ENCODE data around the gene RILP. TPM values are rescaled to one million over a fixed set of nuclear protein-coding genes. Genes with fewer than 3 reads are reported as not detected.

Gene RILP
- total RNA-seq, 1 experiment from 2014 or later: 11.6 TPM

DNA sequence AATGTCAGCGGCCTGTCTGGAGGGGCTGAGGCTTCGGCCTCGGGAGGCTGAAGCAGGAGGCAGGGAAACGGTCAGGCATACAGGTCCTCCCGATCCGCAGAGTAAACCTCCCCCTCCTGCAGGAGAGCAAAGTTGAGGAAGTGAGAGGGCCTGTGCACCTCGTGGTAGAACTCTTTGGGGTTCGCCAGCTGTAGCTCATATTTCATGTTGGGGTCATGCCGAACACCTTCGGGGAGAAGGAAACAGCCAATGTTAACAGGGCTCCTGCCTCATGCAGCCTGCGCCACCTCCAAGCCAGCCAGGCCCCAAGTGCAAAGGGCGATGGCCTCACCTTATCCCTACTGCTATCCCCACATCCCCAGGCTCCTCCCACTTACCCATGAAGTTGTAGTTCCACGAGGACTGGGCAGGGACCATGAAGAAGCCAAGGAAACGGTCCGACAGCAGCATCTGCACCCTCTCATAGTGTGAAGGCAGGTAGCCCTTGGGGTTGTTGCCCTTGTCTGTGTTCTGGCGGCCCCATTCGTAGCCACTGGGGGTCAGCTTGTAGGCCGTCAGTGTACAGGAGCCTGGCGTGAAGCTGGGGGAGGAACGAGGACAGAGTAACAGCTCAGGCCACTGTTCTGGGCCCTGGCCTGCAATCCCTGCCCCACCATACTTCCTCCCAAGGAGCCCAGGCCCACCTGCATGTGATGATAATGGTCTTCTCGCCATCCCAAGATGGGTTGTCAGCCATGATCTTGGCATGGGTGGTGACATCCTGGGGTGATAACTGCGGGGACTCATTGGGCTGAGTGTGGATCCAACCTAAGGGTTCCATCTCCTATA is 1.3 kb upstream of the RILP start:
- H3K4me1 ChIP-seq (ENCODE audit: control insufficient read depth in 1 of 2, insufficient read depth in 2 of 2, low read length in 2 of 2): peaks cover 16 to 40% of the 10 kb centered on the region in 2 experiments
- H3K27ac ChIP-seq (ENCODE audit: low read depth, low read length): peak overlapping the region; percentile 43
- no peaks in the 10 kb centered on the region for H3K9me3 ChIP-seq (ENCODE audit: control insufficient read depth in 1 of 2, insufficient read depth in 1 of 2, low read depth in 1 of 2, low read length in 2 of 2)
- no peaks in the 10 kb centered on the region for H4K20me1 ChIP-seq (ENCODE audit: insufficient read depth)
- TSS peak; percentile 62 for BruUV-seq (replicated peaks)
- ChIA-PET POLR2A (interaction anchor here (0.8 to 3.0 kb wide), 2 partner anchors 8 to 66 kb away, joined by 3 to 14 read pairs; no protein-coding TSS in a partner anchor), RAD21 (ENCODE audit: low non-redundant PET in 1 of 2, low total read pairs in 2 of 2, uncharacterized antibody in 2 of 2, unreplicated experiment in 2 of 2) (no interaction called here), CTCF (interaction anchor here (1.1 to 4.2 kb wide), 4 partner anchors 18 to 78 kb away, joined by 3 to 70 read pairs (median 18); partner anchors contain the start of gene SLC43A2)
- no peak overlapping the region for H2AFZ ChIP-seq (ENCODE audit: low read depth, low read length, poor library complexity, severe bottlenecking)
- intact Hi-C loops (cut with micrococcal nuclease): no loop called here
- no peak overlapping the region for H3K4me2 ChIP-seq (ENCODE audit: low read length)
- DNase-seq (ENCODE audit: low read depth, low spot score): no peak
- H3K79me2 ChIP-seq (ENCODE audit: insufficient read depth, low read length): no peaks in the 10 kb centered on the region
- H3K9me2 ChIP-seq (ENCODE audit: insufficient read depth): no peaks in the 10 kb centered on the region
- peaks cover 35 to 49% of the 10 kb centered on the region in 2 experiments for H3K36me3 ChIP-seq (ENCODE audit: control insufficient read depth in 1 of 2, insufficient read depth in 2 of 2, low read length in 2 of 2)
- no peak for ATAC-seq
- no peak overlapping the region for H3K4me3 ChIP-seq (replicated peaks in 1 of 2; ENCODE audit: low read depth in 1 of 2, low read length in 2 of 2)
- TF ChIP-seq CEBPB (IDR thresholded peaks at IDR 0.05; ENCODE audit: low read depth) (no peak), CBX3 (IDR thresholded peaks at IDR 0.05; ENCODE audit: low read depth) (no peak), ZFX (IDR thresholded peaks at IDR 0.05) (no peak), POLR2AphosphoS5 (IDR thresholded peaks at IDR 0.05; ENCODE audit: low read depth, low read length) (no peak), ELF1 (IDR thresholded peaks at IDR 0.05; ENCODE audit: borderline replicate concordance, low read depth) (no peak), POLR2A (IDR thresholded peaks at IDR 0.05; ENCODE audit: borderline replicate concordance, extremely low read depth, insufficient read depth, insufficient read length) (no peak), RAD21 (IDR thresholded peaks at IDR 0.05; ENCODE audit: low read depth) (no peak), SIN3A (IDR thresholded peaks at IDR 0.05; ENCODE audit: low read depth) (no peak), SP1 (IDR thresholded peaks at IDR 0.05; ENCODE audit: low read depth) (no peak), FOSL1 (IDR thresholded peaks at IDR 0.05; ENCODE audit: low read depth) (no peak), ZNF274 (IDR thresholded peaks at IDR 0.05; ENCODE audit: low read depth, low read length) (no peak), JUND (IDR thresholded peaks at IDR 0.05) (no peak)
- TF ChIP-seq, protein P1, sequence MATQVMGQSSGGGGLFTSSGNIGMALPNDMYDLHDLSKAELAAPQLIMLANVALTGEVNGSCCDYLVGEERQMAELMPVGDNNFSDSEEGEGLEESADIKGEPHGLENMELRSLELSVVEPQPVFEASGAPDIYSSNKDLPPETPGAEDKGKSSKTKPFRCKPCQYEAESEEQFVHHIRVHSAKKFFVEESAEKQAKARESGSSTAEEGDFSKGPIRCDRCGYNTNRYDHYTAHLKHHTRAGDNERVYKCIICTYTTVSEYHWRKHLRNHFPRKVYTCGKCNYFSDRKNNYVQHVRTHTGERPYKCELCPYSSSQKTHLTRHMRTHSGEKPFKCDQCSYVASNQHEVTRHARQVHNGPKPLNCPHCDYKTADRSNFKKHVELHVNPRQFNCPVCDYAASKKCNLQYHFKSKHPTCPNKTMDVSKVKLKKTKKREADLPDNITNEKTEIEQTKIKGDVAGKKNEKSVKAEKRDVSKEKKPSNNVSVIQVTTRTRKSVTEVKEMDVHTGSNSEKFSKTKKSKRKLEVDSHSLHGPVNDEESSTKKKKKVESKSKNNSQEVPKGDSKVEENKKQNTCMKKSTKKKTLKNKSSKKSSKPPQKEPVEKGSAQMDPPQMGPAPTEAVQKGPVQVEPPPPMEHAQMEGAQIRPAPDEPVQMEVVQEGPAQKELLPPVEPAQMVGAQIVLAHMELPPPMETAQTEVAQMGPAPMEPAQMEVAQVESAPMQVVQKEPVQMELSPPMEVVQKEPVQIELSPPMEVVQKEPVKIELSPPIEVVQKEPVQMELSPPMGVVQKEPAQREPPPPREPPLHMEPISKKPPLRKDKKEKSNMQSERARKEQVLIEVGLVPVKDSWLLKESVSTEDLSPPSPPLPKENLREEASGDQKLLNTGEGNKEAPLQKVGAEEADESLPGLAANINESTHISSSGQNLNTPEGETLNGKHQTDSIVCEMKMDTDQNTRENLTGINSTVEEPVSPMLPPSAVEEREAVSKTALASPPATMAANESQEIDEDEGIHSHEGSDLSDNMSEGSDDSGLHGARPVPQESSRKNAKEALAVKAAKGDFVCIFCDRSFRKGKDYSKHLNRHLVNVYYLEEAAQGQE (IDR thresholded peaks at IDR 0.05; ENCODE audit: low read depth): no peak
- TF ChIP-seq, protein P2, sequence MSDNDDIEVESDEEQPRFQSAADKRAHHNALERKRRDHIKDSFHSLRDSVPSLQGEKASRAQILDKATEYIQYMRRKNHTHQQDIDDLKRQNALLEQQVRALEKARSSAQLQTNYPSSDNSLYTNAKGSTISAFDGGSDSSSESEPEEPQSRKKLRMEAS (IDR thresholded peaks at IDR 0.05): no peak
- TF ChIP-seq, protein P3, sequence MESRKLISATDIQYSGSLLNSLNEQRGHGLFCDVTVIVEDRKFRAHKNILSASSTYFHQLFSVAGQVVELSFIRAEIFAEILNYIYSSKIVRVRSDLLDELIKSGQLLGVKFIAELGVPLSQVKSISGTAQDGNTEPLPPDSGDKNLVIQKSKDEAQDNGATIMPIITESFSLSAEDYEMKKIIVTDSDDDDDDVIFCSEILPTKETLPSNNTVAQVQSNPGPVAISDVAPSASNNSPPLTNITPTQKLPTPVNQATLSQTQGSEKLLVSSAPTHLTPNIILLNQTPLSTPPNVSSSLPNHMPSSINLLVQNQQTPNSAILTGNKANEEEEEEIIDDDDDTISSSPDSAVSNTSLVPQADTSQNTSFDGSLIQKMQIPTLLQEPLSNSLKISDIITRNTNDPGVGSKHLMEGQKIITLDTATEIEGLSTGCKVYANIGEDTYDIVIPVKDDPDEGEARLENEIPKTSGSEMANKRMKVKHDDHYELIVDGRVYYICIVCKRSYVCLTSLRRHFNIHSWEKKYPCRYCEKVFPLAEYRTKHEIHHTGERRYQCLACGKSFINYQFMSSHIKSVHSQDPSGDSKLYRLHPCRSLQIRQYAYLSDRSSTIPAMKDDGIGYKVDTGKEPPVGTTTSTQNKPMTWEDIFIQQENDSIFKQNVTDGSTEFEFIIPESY (IDR thresholded peaks at IDR 0.05; ENCODE audit: extremely low read depth, insufficient replicate concordance, low read length): no peak
- TF ChIP-seq, protein P4, sequence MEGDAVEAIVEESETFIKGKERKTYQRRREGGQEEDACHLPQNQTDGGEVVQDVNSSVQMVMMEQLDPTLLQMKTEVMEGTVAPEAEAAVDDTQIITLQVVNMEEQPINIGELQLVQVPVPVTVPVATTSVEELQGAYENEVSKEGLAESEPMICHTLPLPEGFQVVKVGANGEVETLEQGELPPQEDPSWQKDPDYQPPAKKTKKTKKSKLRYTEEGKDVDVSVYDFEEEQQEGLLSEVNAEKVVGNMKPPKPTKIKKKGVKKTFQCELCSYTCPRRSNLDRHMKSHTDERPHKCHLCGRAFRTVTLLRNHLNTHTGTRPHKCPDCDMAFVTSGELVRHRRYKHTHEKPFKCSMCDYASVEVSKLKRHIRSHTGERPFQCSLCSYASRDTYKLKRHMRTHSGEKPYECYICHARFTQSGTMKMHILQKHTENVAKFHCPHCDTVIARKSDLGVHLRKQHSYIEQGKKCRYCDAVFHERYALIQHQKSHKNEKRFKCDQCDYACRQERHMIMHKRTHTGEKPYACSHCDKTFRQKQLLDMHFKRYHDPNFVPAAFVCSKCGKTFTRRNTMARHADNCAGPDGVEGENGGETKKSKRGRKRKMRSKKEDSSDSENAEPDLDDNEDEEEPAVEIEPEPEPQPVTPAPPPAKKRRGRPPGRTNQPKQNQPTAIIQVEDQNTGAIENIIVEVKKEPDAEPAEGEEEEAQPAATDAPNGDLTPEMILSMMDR (IDR thresholded peaks at IDR 0.05 in 2 of 3, conservative IDR thresholded peaks at IDR 0.05 in 1 of 3; ENCODE audit: borderline replicate concordance in 1 of 3, insufficient read depth in 1 of 3, low read depth in 2 of 3, low read length in 2 of 3): no peak
- TF ChIP-seq, protein P5, sequence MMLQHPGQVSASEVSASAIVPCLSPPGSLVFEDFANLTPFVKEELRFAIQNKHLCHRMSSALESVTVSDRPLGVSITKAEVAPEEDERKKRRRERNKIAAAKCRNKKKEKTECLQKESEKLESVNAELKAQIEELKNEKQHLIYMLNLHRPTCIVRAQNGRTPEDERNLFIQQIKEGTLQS (IDR thresholded peaks at IDR 0.05): no peak
- H3K9ac ChIP-seq (ENCODE audit: low read length): no peak overlapping the region
- no peaks in the 10 kb centered on the region for H3K27me3 ChIP-seq (ENCODE audit: insufficient read depth, low read length)

Data from HCT116 (cell line).